Cardiac muscle cell (in vitro differentiated cells and primary cell): ENCODE data around the gene MBP. TPM values are rescaled to one million over a fixed set of nuclear protein-coding genes. Genes with fewer than 3 reads are reported as not detected.

Experiments
- DNase-seq, 2 donors: peaks; one replicate each; pipeline versions ENCODE4 v3.0.0 to v3.0.0-alpha.2; 2010 to 2017; ENCODE audit warnings: low read depth in 1 of 2, low spot score in 1 of 2
- H3K27ac ChIP-seq: fragments of 200-600 bp; sonication (generic); 2 replicates; pipeline ENCODE4 v1.5.1; 2016
- H3K27me3 ChIP-seq: fragments of 200-600 bp; sonication (generic); 2 replicates; pipeline ENCODE4 v1.6.0; 2016; ENCODE audit warnings: control low read depth
- H3K36me3 ChIP-seq: fragments of 200-600 bp; sonication (generic); 2 replicates; pipeline ENCODE4 v1.5.1; 2016; ENCODE audit warnings: control low read depth
- H3K4me1 ChIP-seq: fragments of 200-600 bp; sonication (generic); 2 replicates; pipeline ENCODE4 v1.8.1; 2017; ENCODE audit warnings: low read depth, mild to moderate bottlenecking, mixed run types
- H3K4me3 ChIP-seq: fragments of 200-600 bp; sonication (generic); 2 replicates; pipeline ENCODE4 v1.5.1; 2016; ENCODE audit warnings: mild to moderate bottlenecking
- H3K9me3 ChIP-seq: fragments of 200-600 bp; sonication (generic); 2 replicates; pipeline ENCODE4 v1.5.1; 2017; ENCODE audit warnings: low read depth, mild to moderate bottlenecking, control low read depth
- CTCF ChIP-seq: IDR thresholded peaks from 2 replicates; pipeline ENCODE4 v1.5.1; 2012; ENCODE audit warnings: low read depth, mild to moderate bottlenecking, low read length
- polyA plus RNA-seq: library from polyadenylated mRNA; unstranded; fragments of >200 nt; fragmentation: Nextera tagmentation; extraction: Ambion mirVana; gene quantifications from 2 replicates; pipeline ENCODE4 v1.2.1, GENCODE V29; 2016
- total RNA-seq: library from RNA; depleted of rRNA; stranded (reverse); fragments of >200 nt; gene quantifications from 2 replicates; pipeline ENCODE4 v1.2.3, GENCODE V29; 2016

Gene MBP
- total and polyA plus RNA-seq, 2 experiments from 2014 or later = 0.32 to 0.42 TPM

- no peaks in the 10 kb centered on the region for H3K9me3 ChIP-seq
- peaks cover 80% of the 10 kb centered on the region for H3K27me3 ChIP-seq
- DNase-seq = peak; percentile 36 to 42
- H3K4me3 ChIP-seq = peak overlapping the region; percentile 45
- no peak for TF ChIP-seq CTCF
- peaks cover 4% of the 10 kb centered on the region for H3K4me1 ChIP-seq
- H3K27ac ChIP-seq = no peak overlapping the region
- no peaks in the 10 kb centered on the region for H3K36me3 ChIP-seq
These were observed 773 bp downstream of the MBP start for GRCh38 chr18:77131652-77132368.

- no peaks in the 10 kb centered on the region for H3K9me3 ChIP-seq
- TF ChIP-seq CTCF = no peak
- H3K27ac ChIP-seq = no peak overlapping the region
- H3K36me3 ChIP-seq = no peaks in the 10 kb centered on the region
- DNase-seq = peak in 1 of 2 donors; percentile 56
- peaks cover 4% of the 10 kb centered on the region for H3K4me1 ChIP-seq
- H3K27me3 ChIP-seq = peaks cover 80% of the 10 kb centered on the region
- H3K4me3 ChIP-seq = peak overlapping the region; percentile 45
These were observed 1.4 kb downstream of the MBP start for GRCh38 chr18:77131100-77131651.

- Histone ChIP-seq H3K4me1 (peaks cover 4% of the 10 kb centered on the region), H3K27ac (no peak overlapping the region), H3K36me3 (no peaks in the 10 kb centered on the region), H3K4me3 (no peak overlapping the region), H3K27me3 (peaks cover 73% of the 10 kb centered on the region), H3K9me3 (no peaks in the 10 kb centered on the region)
- no peak for DNase-seq
- no peak for TF ChIP-seq CTCF
These were observed 2.1 kb downstream of the MBP start for GRCh38 chr18:77130229-77131099.

- Histone ChIP-seq H3K27ac (no peak overlapping the region), H3K4me3 (no peak overlapping the region), H3K36me3 (no peaks in the 10 kb centered on the region), H3K27me3 (peaks cover 60% of the 10 kb centered on the region), H3K4me1 (peaks cover 4% of the 10 kb centered on the region), H3K9me3 (no peaks in the 10 kb centered on the region)
- TF ChIP-seq CTCF = no peak
- peak in 1 of 2 donors; percentile 81 for DNase-seq
These were observed 3.4 kb downstream of the MBP start for GRCh38 chr18:77129150-77129551.

- DNase-seq = peak in 1 of 2 donors; percentile 90
- Histone ChIP-seq H3K36me3 (no peaks in the 10 kb centered on the region), H3K4me1 (peaks cover 4% of the 10 kb centered on the region), H3K27ac (no peak overlapping the region), H3K4me3 (no peak overlapping the region), H3K27me3 (peaks cover 49% of the 10 kb centered on the region), H3K9me3 (no peaks in the 10 kb centered on the region)
- no peak for TF ChIP-seq CTCF
These were observed 4.6 kb downstream of the MBP start for GRCh38 chr18:77127769-77128671.
